AG04450 (cell line): ENCODE results near the gene SST. TPM values are rescaled to one million over a fixed set of nuclear protein-coding genes. Genes with fewer than 3 reads are reported as not detected.
"Not testable (repeated sequence)": the region's sequence is repeated elsewhere in the genome, so short reads cannot be mapped to it uniquely, and the experiment has no call there.

Experiments
- CTCF ChIA-PET: fragments of 300-600, 350-600 bp; formaldehyde crosslinking; extraction: SDS; loops from one replicate; lab custom pipeline; 2022; ENCODE audit warnings: antibody characterized with exemption, inconsistent platforms; lab: Charles Lee
- POLR2A ChIA-PET: fragments of 350-600 bp; formaldehyde crosslinking; extraction: SDS; loops from one replicate; lab custom pipeline; 2021; ENCODE audit warnings: antibody characterized with exemption, inconsistent platforms; lab: Yijun Ruan, JAX
- DNase-seq: peaks from one replicate; pipeline ENCODE4 v3.0.0-alpha.2; 2011; ENCODE audit warnings: low read depth, low spot score
- H3K27ac ChIP-seq: one replicate; pipeline ENCODE4 v1.5.1; 2012; ENCODE audit warnings: low read depth, low read length, control low read depth
- H3K27me3 ChIP-seq: one replicate; pipeline ENCODE4 v1.6.0; 2012; ENCODE audit warnings: low read length; ENCODE audit not compliant: control insufficient read depth, insufficient read depth
- H3K4me3 ChIP-seq: 2 replicates; pipeline ENCODE4 v1.5.1; 2011; ENCODE audit warnings: mild to moderate bottlenecking, low read depth, low read length, control low read depth
- H3K9me3 ChIP-seq: 2 replicates; pipeline ENCODE4 v1.5.1; 2012; ENCODE audit warnings: low read length; ENCODE audit not compliant: control insufficient read depth, insufficient read depth
- CTCF ChIP-seq: IDR thresholded peaks from 2 replicates; pipeline ENCODE4 v1.5.1; 2011; ENCODE audit warnings: low read depth, low read length, control low read depth, inconsistent platforms
- polyA plus RNA-seq: library from polyadenylated mRNA; depleted of rRNA; stranded (reverse); fragments of >200 nt; gene quantifications from 2 replicates; pipeline ENCODE4 v1.2.3, GENCODE V29; 2011

SST gene
- polyA plus RNA-seq, 1 experiment = not detected

- H3K27ac ChIP-seq = no peak overlapping the region
- H3K27me3 ChIP-seq = peaks cover 10% of the 10 kb centered on the region
- no peak for TF ChIP-seq CTCF
- no peak overlapping the region for H3K4me3 ChIP-seq
- H3K9me3 ChIP-seq = no peaks in the 10 kb centered on the region
- CTCF ChIA-PET = no interaction called here
- no peak for DNase-seq
- POLR2A ChIA-PET = no interaction called here
These were observed 18.9 kb downstream of the SST start for GRCh38 chr3:187651282-187651681.

DNA sequence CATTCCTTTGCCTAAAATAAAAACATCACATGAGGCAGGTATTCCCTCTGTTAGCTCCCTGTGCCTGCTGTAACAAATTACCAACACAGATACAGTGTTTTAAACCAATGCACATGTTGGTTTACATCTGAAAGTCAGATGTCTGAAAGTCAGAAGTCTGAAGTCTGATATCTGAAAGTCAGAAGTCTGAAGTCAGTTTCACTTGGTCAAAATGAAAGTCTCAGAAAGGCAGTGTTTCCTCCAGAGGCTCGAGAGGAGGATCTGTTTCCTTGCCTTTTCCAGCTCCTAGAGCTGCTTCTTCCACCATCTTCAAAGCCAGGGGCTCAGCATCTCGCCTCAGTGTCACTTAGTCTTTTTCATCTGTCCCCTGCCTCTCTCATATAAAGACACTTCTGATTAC is 22.0 kb downstream of the SST start:
- no peak for DNase-seq
- Histone ChIP-seq H3K27me3 (peaks cover 10% of the 10 kb centered on the region), H3K4me3 (no peak overlapping the region), H3K9me3 (no peaks in the 10 kb centered on the region), H3K27ac (no peak overlapping the region)
- no peak for TF ChIP-seq CTCF
- ChIA-PET CTCF (no interaction called here), POLR2A (no interaction called here)

GRCh38 chr3:187646906-187647660 is 23.1 kb downstream of the SST start:
- DNase-seq = no peak
- no peak overlapping the region for H3K27ac ChIP-seq
- POLR2A ChIA-PET = no interaction called here
- no peak for TF ChIP-seq CTCF
- CTCF ChIA-PET = no interaction called here
- no peak overlapping the region for H3K4me3 ChIP-seq
- H3K27me3 ChIP-seq = peaks cover 10% of the 10 kb centered on the region
- H3K9me3 ChIP-seq = no peaks in the 10 kb centered on the region

- H3K27me3 ChIP-seq, H3K9me3 ChIP-seq, DNase-seq, POLR2A ChIA-PET, H3K4me3 ChIP-seq, H3K27ac ChIP-seq, CTCF ChIA-PET: not testable (repeated sequence)
These were observed 24.8 kb downstream of the SST start for GRCh38 chr3:187645379-187645778.

DNA sequence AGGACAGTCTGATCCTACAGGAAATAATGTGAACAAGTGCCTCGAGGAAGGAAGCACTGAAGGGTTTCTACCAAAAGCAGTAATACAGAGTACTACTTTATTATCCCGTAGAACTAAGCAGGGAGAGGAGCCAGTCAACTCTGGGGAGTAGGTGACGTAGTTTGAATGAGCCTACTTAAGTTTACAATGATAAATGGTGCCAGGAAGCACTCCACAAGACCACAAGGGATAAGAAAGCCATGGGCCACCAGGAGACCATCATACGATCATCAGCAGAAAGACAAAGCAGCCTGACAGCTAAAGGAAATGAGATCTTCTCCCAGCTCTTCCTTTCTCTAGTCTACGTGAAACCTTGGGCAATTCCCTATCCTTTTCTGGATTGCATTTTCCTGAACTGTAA is 27.3 kb downstream of the SST start:
- no peak for DNase-seq
- peaks cover 6% of the 10 kb centered on the region for H3K27me3 ChIP-seq
- ChIA-PET CTCF (interaction anchor here (0.6 kb wide), 1 partner anchor 1917 kb away, joined by 3 read pairs; no protein-coding TSS in a partner anchor), POLR2A (no interaction called here)
- H3K4me3 ChIP-seq = no peak overlapping the region
- H3K27ac ChIP-seq = no peak overlapping the region
- no peaks in the 10 kb centered on the region for H3K9me3 ChIP-seq
- TF ChIP-seq CTCF = no peak
